Mucosa of stomach (tissue), 1 donor: ENCODE data around the gene IKZF4.
"Not testable (repeated sequence)": the region's sequence is repeated elsewhere in the genome, so short reads cannot be mapped to it uniquely, and the experiment has no call there.

Experiments used
- H3K27me3 ChIP-seq: one replicate; pipeline ENCODE4 v1.7.0; 2013; ENCODE audit warnings: mild to moderate bottlenecking, low read length; ENCODE audit not compliant: control insufficient read depth, insufficient read depth
- H3K36me3 ChIP-seq: one replicate; pipeline ENCODE4 v1.7.0; 2013; ENCODE audit warnings: low read length; ENCODE audit not compliant: control insufficient read depth, insufficient read depth
- H3K4me1 ChIP-seq: one replicate; pipeline ENCODE4 v1.7.0; 2013; ENCODE audit warnings: mild to moderate bottlenecking, low read length; ENCODE audit not compliant: control insufficient read depth, insufficient read depth
- H3K4me3 ChIP-seq: one replicate; pipeline ENCODE4 v1.7.0; 2013; ENCODE audit warnings: low read length
- H3K9ac ChIP-seq: one replicate; pipeline ENCODE4 v1.7.0; 2013; ENCODE audit warnings: mild to moderate bottlenecking, low read length, moderate library complexity
- H3K9me3 ChIP-seq: one replicate; pipeline ENCODE4 v1.7.0; 2013; ENCODE audit warnings: mild to moderate bottlenecking, low read length, moderate library complexity; ENCODE audit not compliant: control insufficient read depth
- donor health status: Pancreatic carcinoma.

The IKZF4 gene

GRCh38 chr12:55984861-55985260 is 36.0 kb upstream of the IKZF4 start:
- peaks cover 6% of the 10 kb centered on the region for H3K36me3 ChIP-seq
- no peak overlapping the region for H3K9ac ChIP-seq
- no peaks in the 10 kb centered on the region for H3K9me3 ChIP-seq
- no peaks in the 10 kb centered on the region for H3K4me1 ChIP-seq
- no peaks in the 10 kb centered on the region for H3K27me3 ChIP-seq
- no peak overlapping the region for H3K4me3 ChIP-seq

- Histone ChIP-seq H3K9ac (no peak overlapping the region), H3K4me3 (no peak overlapping the region), H3K4me1 (no peaks in the 10 kb centered on the region), H3K9me3 (no peaks in the 10 kb centered on the region), H3K36me3 (peaks cover 7% of the 10 kb centered on the region), H3K27me3 (no peaks in the 10 kb centered on the region)
These were observed 35.5 kb upstream of the IKZF4 start for GRCh38 chr12:55985341-55985740.

- H3K9me3 ChIP-seq = not testable (repeated sequence)
These were observed 34.9 kb upstream of the IKZF4 start for GRCh38 chr12:55985976-55986375.

GRCh38 chr12:55991110-55991509 is 29.7 kb upstream of the IKZF4 start:
- peaks cover 18% of the 10 kb centered on the region for H3K36me3 ChIP-seq

More at GRCh38 chr12:55985976-55986375, 34.9 kb upstream of the IKZF4 start:
- H3K27me3 ChIP-seq, H3K9ac ChIP-seq, H3K4me3 ChIP-seq, H3K4me1 ChIP-seq: not testable (repeated sequence)
- H3K36me3 ChIP-seq = peaks cover 11% of the 10 kb centered on the region

GRCh38 chr12:55993230-55993853 is 27.5 kb upstream of the IKZF4 start:
- H3K4me1 ChIP-seq = peaks cover 15% of the 10 kb centered on the region
- no peak overlapping the region for H3K9ac ChIP-seq
- peaks cover 18% of the 10 kb centered on the region for H3K36me3 ChIP-seq
- H3K4me3 ChIP-seq = no peak overlapping the region
- no peaks in the 10 kb centered on the region for H3K27me3 ChIP-seq
- no peaks in the 10 kb centered on the region for H3K9me3 ChIP-seq

More at GRCh38 chr12:55991110-55991509, 29.7 kb upstream of the IKZF4 start:
- Histone ChIP-seq H3K9ac (no peak overlapping the region), H3K27me3 (no peaks in the 10 kb centered on the region), H3K4me1 (peaks cover 2% of the 10 kb centered on the region), H3K9me3 (no peaks in the 10 kb centered on the region), H3K4me3 (no peak overlapping the region)

- H3K4me1 ChIP-seq = peaks cover 16% of the 10 kb centered on the region
- no peak overlapping the region for H3K4me3 ChIP-seq
- no peaks in the 10 kb centered on the region for H3K27me3 ChIP-seq
- peaks cover 12% of the 10 kb centered on the region for H3K36me3 ChIP-seq
- no peak overlapping the region for H3K9ac ChIP-seq
- no peaks in the 10 kb centered on the region for H3K9me3 ChIP-seq
These were observed 25.5 kb upstream of the IKZF4 start for GRCh38 chr12:55995366-55995765.

- H3K4me3 ChIP-seq = peak overlapping the region; percentile 71
- peaks cover 18% of the 10 kb centered on the region for H3K4me1 ChIP-seq
- no peaks in the 10 kb centered on the region for H3K9me3 ChIP-seq
- peaks cover 5% of the 10 kb centered on the region for H3K36me3 ChIP-seq
- H3K9ac ChIP-seq = peak overlapping the region; percentile 86
- H3K27me3 ChIP-seq = no peaks in the 10 kb centered on the region
These were observed 24.6 kb upstream of the IKZF4 start for GRCh38 chr12:55996201-55996714.

GRCh38 chr12:55996715-55997534 is 23.9 kb upstream of the IKZF4 start, which contains the start of gene SUOX:
SUOX (plus strand) TSS chr12:55997276; CDS start chr12:56002222, 4,946 bp downstream.
- H3K4me1 ChIP-seq = peaks cover 25% of the 10 kb centered on the region
- H3K9me3 ChIP-seq = no peaks in the 10 kb centered on the region
- no peaks in the 10 kb centered on the region for H3K27me3 ChIP-seq
- H3K36me3 ChIP-seq = peaks cover 2% of the 10 kb centered on the region
- H3K9ac ChIP-seq = peak within 1 kb of the TSS; percentile 86
- H3K4me3 ChIP-seq = peak within 1 kb of the TSS; percentile 71

- H3K27me3 ChIP-seq = no peaks in the 10 kb centered on the region
- H3K36me3 ChIP-seq = no peaks in the 10 kb centered on the region
- H3K4me1 ChIP-seq = peaks cover 27% of the 10 kb centered on the region
- peak overlapping the region; percentile 71 for H3K4me3 ChIP-seq
- H3K9me3 ChIP-seq = no peaks in the 10 kb centered on the region
- peak overlapping the region; percentile 86 for H3K9ac ChIP-seq
These were observed 23.3 kb upstream of the IKZF4 start for GRCh38 chr12:55997535-55997859.

- H3K9ac ChIP-seq, H3K27me3 ChIP-seq, H3K36me3 ChIP-seq, H3K9me3 ChIP-seq, H3K4me3 ChIP-seq: not testable (repeated sequence)
- peaks cover 27% of the 10 kb centered on the region for H3K4me1 ChIP-seq
These were observed 21.3 kb upstream of the IKZF4 start for GRCh38 chr12:55999522-55999921.

- H3K9ac ChIP-seq, H3K36me3 ChIP-seq, H3K9me3 ChIP-seq, H3K27me3 ChIP-seq, H3K4me3 ChIP-seq: not testable (repeated sequence)
- H3K4me1 ChIP-seq = peaks cover 27% of the 10 kb centered on the region
These were observed 20.8 kb upstream of the IKZF4 start for GRCh38 chr12:55999999-56000540.

GRCh38 chr12:56001487-56002100 is 19.2 kb upstream of the IKZF4 start:
- H3K4me3 ChIP-seq = no peak overlapping the region
- no peaks in the 10 kb centered on the region for H3K27me3 ChIP-seq
- H3K9ac ChIP-seq = no peak overlapping the region
- H3K4me1 ChIP-seq = peaks cover 21% of the 10 kb centered on the region
- no peaks in the 10 kb centered on the region for H3K36me3 ChIP-seq
- H3K9me3 ChIP-seq = no peaks in the 10 kb centered on the region
